CD4-positive, alpha-beta T cell treated with Interleukin-15 for 1 hour (primary cell): Measurements from ENCODE around the gene PPP1R12C.
A peak's percentile ranks its signal among the peaks of the same experiment; 100 is the strongest.
"Not testable (repeated sequence)": the region's sequence is repeated elsewhere in the genome, so short reads cannot be mapped to it uniquely, and the experiment has no call there.

Source experiments
- DNase-seq: peaks from one replicate; pipeline ENCODE4 v3.0.0-alpha.2; 2020

Gene PPP1R12C

GRCh38 chr19:55070466-55071128 is 46.8 kb downstream of the PPP1R12C start:
- DNase-seq: no peak

- no peak for DNase-seq
Observed at GRCh38 chr19:55069865-55070197, 47.6 kb downstream of the PPP1R12C start.

DNA sequence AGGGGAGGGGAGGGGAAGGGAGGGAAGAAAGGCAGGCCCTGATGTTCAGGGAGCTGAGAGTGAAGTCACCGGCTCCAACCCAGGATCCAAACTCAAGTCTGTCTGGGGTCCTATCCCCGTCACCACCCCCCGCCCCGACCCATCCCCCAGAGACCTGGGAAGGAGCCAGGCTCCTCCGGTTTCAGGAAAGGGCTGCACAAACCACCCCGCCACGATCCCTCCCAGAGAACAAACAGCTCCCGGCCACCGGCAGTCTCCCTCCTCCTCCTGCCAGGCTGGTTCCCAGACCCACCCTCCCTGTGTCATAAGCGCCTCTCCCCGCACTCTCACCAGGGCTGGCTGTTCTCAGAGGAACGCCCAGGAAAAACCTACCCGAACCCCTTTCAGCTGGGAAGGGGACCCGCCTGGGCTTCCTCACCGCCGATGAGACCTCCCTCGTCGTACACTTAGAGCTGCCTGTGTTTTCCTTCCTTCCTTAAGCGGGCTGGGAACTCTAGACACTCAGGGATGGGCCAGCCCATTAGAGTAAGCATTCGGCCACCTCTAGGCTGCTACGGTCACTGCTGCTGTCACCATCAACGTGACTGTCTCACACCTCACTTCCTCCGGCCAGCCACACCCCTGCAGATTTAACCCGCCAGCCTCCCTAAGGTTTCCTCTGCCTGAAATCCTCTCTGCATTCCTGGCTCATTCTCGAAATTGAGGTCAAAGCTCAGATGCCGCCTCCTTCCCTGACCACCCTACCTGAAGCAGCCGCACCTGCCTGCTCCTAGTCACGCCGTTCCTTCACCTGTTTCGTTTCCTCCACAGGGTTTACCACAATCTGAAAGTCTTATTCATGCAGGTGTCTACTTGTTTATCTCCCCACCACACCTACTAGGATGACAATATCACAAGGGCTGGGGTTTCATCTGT is 48.2 kb downstream of the PPP1R12C start:
- DNase-seq: no peak

- DNase-seq: no peak
Observed at GRCh38 chr19:55067869-55068268, 49.6 kb downstream of the PPP1R12C start.

DNA sequence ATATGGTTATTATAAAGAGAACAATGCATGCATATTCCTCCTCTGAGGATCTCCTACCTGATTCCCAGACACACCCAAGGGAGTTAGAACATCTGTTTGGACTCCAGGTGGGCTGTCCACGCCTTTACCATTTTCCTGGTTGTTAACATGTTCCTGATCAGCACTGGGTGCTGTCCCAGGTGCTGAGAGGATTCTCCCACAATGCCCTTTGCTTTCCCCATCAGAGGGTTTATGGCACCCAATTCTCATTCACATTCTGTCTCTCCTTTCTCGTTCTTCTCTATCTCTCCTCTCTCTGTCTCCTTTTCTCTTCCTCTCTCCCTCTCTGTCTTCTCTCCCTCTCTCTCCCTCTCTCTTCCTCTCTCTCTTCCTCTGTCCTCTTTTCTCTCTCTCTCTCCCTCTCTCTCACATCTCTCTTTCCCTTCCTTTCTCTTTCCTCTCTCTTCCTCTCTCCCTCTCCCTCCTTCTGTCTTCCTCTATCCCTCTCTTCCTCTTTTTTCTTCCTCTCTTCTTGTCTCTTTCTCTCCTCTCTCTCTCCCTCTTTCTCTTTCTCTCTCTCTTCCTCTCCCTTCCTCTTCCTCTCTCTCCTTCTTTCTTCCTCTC is 51.2 kb downstream of the PPP1R12C start:
- no peak for DNase-seq

DNA sequence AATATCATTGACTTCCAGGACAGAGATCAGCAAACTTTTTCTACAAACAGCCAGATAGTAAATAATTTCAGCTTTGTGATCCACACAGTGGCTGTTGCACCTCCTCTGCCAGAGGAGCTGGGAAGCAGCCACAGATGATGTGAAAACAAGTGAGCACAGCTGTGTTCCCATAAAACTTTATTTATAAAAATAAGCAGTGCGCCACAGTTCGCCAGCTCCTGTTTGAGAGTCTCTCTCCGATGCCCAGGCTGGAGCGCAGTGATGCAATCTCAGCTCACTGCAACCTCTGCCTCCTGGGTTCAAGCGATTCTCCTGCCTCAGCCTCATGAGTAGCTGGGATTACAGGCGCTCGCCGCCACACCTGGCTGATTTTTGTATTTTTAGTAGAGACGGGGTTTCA is 51.9 kb downstream of the PPP1R12C start:
- DNase-seq: not testable (repeated sequence)

GRCh38 chr19:55063492-55063843 is 54.0 kb downstream of the PPP1R12C start:
- DNase-seq: no peak

GRCh38 chr19:55062735-55063491 is 54.5 kb downstream of the PPP1R12C start, which contains the start of gene RDH13:
Gene RDH13 (minus strand): TSS chr19:55063148. CDS start chr19:55063032, 116 bp downstream.
- DNase-seq: peak; percentile 98

GRCh38 chr19:55060287-55060686 is 57.1 kb downstream of the PPP1R12C start:
- DNase-seq: not testable (repeated sequence)

DNA sequence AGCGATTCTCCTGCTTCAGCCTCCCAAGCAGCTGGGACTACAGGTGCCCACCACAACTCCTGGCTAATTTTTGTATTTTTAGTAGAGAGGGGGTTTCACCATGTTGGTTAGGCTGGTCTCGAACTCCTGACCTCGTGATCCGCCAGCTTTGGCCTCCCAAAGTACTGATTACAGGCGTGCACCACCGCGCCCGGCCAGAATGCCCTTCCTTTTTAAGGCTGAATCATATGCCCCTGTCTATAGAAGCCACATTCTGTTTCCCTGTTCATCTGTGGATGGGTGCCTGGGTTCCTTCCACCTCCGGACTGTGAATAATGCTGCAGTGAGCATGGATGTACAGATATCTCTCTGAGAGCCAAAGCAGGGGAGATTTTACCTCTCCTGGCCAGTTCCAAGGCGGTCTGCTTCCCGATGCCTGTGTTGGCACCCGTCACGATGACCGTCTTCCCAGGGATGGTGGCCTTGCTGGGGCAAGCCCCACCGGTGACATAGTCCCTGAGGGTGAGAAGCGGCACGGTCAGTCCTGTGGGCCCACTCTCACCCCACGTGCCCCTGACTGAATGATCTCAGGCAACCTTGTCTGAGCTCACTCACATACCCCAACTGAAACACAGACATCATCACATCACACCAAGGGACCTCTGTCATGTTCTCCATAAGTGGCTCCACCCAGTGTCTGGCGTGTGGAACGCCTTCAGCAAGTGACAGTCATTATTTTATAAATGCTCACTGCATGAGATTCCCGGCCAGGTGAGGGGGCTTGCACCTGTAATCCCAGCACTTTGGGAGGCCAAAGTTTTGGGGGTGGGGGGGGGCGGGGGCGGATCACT is 58.4 kb downstream of the PPP1R12C start:
- DNase-seq: no peak

GRCh38 chr19:55056827-55057226 is 60.6 kb downstream of the PPP1R12C start:
- no peak for DNase-seq

- no peak for DNase-seq
Observed at GRCh38 chr19:55053735-55054134, 63.7 kb downstream of the PPP1R12C start.

- no peak for DNase-seq
Observed at GRCh38 chr19:55050749-55051532, 66.5 kb downstream of the PPP1R12C start.

DNA sequence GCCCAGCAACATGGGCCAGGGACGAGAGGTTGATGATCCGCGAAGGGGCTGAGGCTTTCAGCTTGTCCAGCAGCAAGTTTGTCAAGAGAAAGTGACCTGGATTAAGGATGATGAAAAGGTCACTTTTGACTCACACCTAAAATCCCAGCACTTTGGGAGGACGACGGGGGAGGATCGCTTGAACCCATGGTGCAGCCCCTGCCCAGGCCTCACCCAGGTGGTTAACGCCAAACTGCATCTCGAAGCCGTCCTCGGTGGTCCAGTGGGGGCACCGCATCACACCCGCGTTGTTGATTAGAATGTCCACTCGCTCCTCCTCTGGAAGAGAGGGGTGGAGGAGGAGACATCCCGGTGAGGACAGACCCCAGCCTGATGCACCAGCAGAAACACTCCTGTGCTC is 69.0 kb downstream of the PPP1R12C start:
- no peak for DNase-seq

DNA sequence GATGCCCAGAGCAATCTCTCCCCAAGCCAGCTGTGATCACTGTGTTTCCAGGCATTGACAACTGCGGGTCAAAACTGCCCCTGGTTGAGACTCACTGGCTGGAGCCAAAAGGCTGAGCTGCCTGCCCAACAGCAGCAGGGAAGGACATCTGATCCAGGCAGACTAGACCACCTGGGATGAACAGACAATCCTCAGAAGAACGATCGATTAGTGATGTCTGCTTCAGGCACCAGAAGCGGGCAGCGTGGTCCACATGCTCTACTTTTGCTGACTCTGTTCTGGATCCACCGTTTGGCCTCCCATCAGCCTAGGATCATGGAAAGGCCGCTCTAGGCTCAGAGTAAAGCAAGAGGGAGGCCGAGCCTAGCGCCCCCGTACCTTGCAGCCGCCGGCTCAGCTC is 69.5 kb downstream of the PPP1R12C start:
- no peak for DNase-seq

DNA sequence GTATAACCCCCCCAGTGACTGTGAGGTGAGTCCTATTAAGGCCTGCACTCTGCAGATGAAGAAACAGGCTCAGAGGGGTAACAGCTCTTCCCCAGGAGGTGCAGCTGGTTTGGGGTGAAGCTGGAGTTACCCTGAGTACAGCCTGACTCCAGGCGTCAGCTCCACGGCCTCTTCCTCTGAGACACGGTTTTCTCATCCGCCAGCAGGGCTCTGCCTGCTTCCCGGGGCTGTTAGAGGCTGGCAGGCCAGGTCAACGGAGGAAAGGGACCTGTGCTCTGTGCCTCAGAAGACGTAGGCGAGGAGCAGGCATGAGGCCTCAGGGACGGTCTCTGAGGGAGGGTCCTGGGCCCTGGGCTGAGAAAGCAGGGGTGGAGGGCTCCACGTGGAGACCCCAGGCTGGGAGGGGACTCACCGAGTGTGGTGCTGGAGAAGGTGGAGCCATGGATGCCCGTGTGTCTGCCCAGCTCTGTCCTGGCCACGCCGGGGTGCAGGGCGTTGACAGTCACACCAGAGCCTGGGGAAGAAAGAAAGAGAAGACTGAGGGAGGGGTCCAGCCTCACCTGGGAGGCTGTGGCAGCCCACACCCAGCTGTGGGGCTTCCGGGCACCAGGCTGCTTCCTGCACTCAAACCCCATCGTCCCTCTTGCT is 70.3 kb downstream of the PPP1R12C start:
- no peak for DNase-seq

- DNase-seq: no peak
Observed at GRCh38 chr19:55044771-55045716, 72.4 kb downstream of the PPP1R12C start.

- no peak for DNase-seq
Observed at GRCh38 chr19:55044286-55044685, 73.2 kb downstream of the PPP1R12C start.

DNA sequence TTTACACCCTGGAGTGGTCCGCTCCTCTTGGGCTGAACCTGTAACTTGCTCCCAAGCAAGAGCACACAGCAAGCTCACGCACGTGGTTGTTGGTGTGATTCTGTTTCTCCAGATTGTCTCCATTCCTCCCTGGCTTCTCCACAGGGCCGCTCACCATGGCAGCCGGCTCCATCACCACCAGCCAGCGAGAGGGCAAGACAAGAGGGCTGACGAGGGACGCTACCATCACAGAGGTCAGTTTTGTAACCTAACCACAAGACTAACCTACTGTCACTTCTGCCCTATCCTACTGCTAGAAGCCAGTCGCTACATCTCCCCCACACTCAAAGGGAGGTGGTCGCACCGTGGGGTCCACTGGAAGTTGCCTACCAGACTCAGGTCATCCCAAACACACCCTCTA is 74.7 kb downstream of the PPP1R12C start:
- no peak for DNase-seq

DNA sequence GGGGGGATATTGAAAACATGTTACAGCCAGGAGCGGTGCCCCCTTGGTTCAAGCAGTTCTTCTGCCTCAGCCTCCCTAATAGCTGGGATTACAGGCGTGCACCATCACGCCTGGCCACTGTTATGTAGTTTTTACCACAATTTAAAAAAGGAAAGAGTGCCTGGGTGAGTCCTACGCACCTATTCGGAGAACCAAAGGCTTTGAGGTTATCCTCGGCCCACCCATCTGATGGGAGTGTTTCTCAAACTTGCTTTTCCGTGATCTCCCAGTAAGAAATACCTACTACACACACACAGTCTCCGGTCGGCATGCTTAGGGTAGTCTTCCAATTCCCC is 75.1 kb downstream of the PPP1R12C start:
- DNase-seq: no peak
